Activated B cell treated with CpG ODN at 0.5 μM for 24 hours (primary cell): ENCODE data around the gene ARMH3. TPM values are rescaled to one million over a fixed set of nuclear protein-coding genes. Genes with fewer than 3 reads are reported as not detected.

Experiments used
- ATAC-seq: fragments of 200-7000 bp; cut with Tn5 transposase; one replicate; pipeline ENCODE4 v1.10.0; 2021; ENCODE audit warnings: low read depth, mild to moderate bottlenecking, moderate library complexity
- CTCF ChIA-PET: fragments of 350-600 bp; sonication (Branson Sonifier 250); formaldehyde crosslinking; loops from one replicate; lab custom pipeline; 2021; ENCODE audit warnings: antibody characterized with exemption; lab: Charles Lee
- POLR2A ChIA-PET: fragments of 350-600 bp; sonication (Branson Sonifier 250); formaldehyde crosslinking; loops from one replicate; lab custom pipeline; 2021; ENCODE audit warnings: antibody characterized with exemption; lab: Charles Lee
- DNase-seq: peaks from one replicate; pipeline ENCODE4 v3.0.0; 2022
- H3K27ac Mint-ChIP-seq: one replicate; pipeline ENCODE4 v1.8.0; 2020; ENCODE audit warnings: mixed read lengths
- H3K27me3 Mint-ChIP-seq: one replicate; pipeline ENCODE4 v1.8.0; 2021; ENCODE audit warnings: mixed read lengths
- H3K36me3 Mint-ChIP-seq: one replicate; pipeline ENCODE4 v1.8.0; 2021; ENCODE audit warnings: low read depth, mixed read lengths
- H3K4me1 Mint-ChIP-seq: one replicate; pipeline ENCODE4 v1.8.0; 2021; ENCODE audit warnings: mixed read lengths
- H3K4me3 Mint-ChIP-seq: one replicate; pipeline ENCODE4 v1.8.0; 2020; ENCODE audit warnings: mild to moderate bottlenecking, mixed read lengths
- H3K9me3 Mint-ChIP-seq: one replicate; pipeline ENCODE4 v1.8.0; 2020; ENCODE audit warnings: mixed read lengths
- CTCF ChIP-seq: fragments of 200-600 bp; IDR thresholded peaks from one replicate; pipeline ENCODE4 v1.8.0; 2022; ENCODE audit warnings: antibody characterized with exemption, mild to moderate bottlenecking
- intact Hi-C: fragments of 100-400 bp; cut with micrococcal nuclease; formaldehyde crosslinking; loops from one replicate; pipeline ENCODE4 v1.15.1; 2024
- total RNA-seq: library from RNA; stranded (reverse); gene quantifications from 2 replicates; pipeline ENCODE4 v1.2.3, GENCODE V29; 2022

Gene ARMH3
- total RNA-seq, 1 donor from 2014 or later: 35.4 TPM

DNA sequence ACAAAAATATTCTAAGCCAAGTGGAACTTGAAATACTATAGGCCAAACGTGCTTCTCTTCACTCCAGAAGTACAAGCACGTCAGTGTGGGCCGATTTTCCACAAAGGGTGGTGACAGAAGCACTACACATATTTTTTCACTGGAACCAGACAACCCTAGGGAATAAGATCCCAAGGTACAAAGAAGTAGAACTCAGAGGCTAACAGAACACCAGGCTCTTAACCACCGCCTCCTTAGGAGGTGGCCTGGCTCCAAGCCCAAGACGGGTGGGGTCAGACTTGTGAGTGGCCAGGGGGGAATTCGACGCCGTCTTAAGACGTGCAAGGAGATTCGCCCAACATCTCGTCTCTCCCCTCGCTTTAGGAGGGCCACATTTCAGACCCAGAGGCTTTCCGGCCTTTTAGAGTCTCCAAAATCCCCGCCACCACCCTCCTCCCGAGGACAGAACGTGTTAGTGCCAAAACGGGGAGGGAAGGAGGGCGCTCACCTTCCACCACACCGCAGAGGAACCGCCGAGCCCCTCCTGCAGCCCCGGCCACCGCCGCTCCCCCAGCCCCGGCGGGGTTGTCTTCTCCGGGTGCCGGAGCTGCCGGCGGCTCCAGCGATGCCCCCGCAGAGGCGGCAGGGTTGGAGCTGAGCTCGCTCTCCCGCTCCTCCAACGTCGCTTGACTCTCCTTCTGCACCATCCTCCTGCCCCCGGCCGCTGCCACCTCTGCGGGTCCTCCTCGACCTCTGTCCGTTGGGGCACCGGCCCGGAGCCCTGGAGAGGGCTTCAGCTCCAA lies 238.4 kb downstream of the ARMH3 start:
- Mint-ChIP-seq H3K27ac (peak overlapping the region; percentile 99), H3K36me3 (peaks cover 39% of the 10 kb centered on the region), H3K4me3 (peak overlapping the region; percentile 98), H3K27me3 (no peaks in the 10 kb centered on the region), H3K4me1 (peaks cover 50% of the 10 kb centered on the region), H3K9me3 (no peaks in the 10 kb centered on the region)
- no peak for TF ChIP-seq CTCF
- no peak for DNase-seq
- intact Hi-C loops: loop anchor here (1.0 kb wide), 7 partner anchors 13 to 335 kb away; partner anchors contain the start of genes ARMH3, HPS6, LDB1 and NOLC1
- no peak for ATAC-seq
- POLR2A ChIA-PET: interaction anchor here (0.6 to 4.5 kb wide), 37 partner anchors 12 to 925 kb away, joined by 3 to 96 read pairs (median 5); partner anchors contain the start of genes ARL3, ARMH3, KCNIP2 and NFKB2
- CTCF ChIA-PET: interaction anchor here (1.3 to 4.8 kb wide), 3 partner anchors 19 to 36 kb away, joined by 3 to 26 read pairs (median 13); no protein-coding TSS in a partner anchor

GRCh38 chr10:101816913-101817336 lies 239.0 kb downstream of the ARMH3 start:
- Mint-ChIP-seq H3K9me3 (no peaks in the 10 kb centered on the region), H3K4me1 (peaks cover 50% of the 10 kb centered on the region), H3K36me3 (peaks cover 42% of the 10 kb centered on the region), H3K4me3 (peak overlapping the region; percentile 98), H3K27me3 (no peaks in the 10 kb centered on the region), H3K27ac (peak overlapping the region; percentile 99)
- ChIA-PET POLR2A (interaction anchor here (0.6 to 4.5 kb wide), 10 partner anchors 12 to 926 kb away, joined by 3 to 96 read pairs (median 4); partner anchors contain the start of gene NPM3), CTCF (interaction anchor here (1.3 to 4.8 kb wide), 2 partner anchors 20 to 24 kb away, joined by 3 to 26 read pairs; no protein-coding TSS in a partner anchor)
- ATAC-seq (no peak), DNase-seq (no peak)
- TF ChIP-seq CTCF: no peak
- intact Hi-C loops: no loop called here

DNA sequence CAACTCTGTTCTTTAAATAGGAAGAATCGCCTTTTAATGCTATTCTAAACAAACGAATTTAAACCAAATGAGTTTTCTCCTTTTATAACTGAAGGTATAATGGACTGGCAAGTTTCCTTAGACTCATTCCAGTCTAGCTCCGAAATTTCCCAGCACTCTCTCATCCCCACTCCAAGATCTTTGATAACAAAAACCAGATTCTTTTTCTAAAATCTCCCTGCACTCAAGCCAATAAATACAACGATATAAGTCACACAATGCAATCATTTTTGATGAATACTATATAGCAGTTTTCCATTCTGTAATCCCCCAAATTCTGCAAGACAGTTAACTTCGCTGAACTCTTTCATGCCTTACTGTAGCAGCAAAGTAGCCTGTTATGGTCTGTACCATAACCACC lies 239.6 kb downstream of the ARMH3 start:
- no peaks in the 10 kb centered on the region for H3K27me3 Mint-ChIP-seq
- CTCF ChIA-PET: interaction anchor here (1.0 to 4.8 kb wide), 4 partner anchors 20 to 74 kb away, joined by 3 to 26 read pairs (median 4); no protein-coding TSS in a partner anchor
- H3K27ac Mint-ChIP-seq: peak overlapping the region; percentile 99
- H3K4me1 Mint-ChIP-seq: peaks cover 50% of the 10 kb centered on the region
- peak overlapping the region; percentile 98 for H3K4me3 Mint-ChIP-seq
- DNase-seq (no peak), ATAC-seq (no peak)
- POLR2A ChIA-PET: interaction anchor here (1.1 to 4.5 kb wide), 5 partner anchors 10 to 155 kb away, joined by 3 to 96 read pairs (median 43); partner anchors contain the start of gene NPM3
- no peaks in the 10 kb centered on the region for H3K9me3 Mint-ChIP-seq
- peaks cover 46% of the 10 kb centered on the region for H3K36me3 Mint-ChIP-seq
- TF ChIP-seq CTCF: no peak
- intact Hi-C loops: no loop called here

GRCh38 chr10:101814466-101815071 lies 241.4 kb downstream of the ARMH3 start:
- intact Hi-C loops: loop anchor here (1.0 to 2.0 kb wide), 6 partner anchors 10 to 580 kb away; partner anchors contain the start of genes FBXW4, NFKB2 and NPM3
- CTCF ChIA-PET: interaction anchor here (0.6 to 1.3 kb wide), 5 partner anchors 22 to 673 kb away, joined by 3 to 5 read pairs (median 3); no protein-coding TSS in a partner anchor
- TF ChIP-seq CTCF: no peak
- peak; percentile 26 for ATAC-seq
- Mint-ChIP-seq H3K36me3 (peaks cover 61% of the 10 kb centered on the region), H3K27ac (peak overlapping the region; percentile 99), H3K9me3 (no peaks in the 10 kb centered on the region), H3K27me3 (no peaks in the 10 kb centered on the region), H3K4me1 (peaks cover 61% of the 10 kb centered on the region), H3K4me3 (peak overlapping the region; percentile 98)
- DNase-seq: no peak
- POLR2A ChIA-PET: interaction anchor here (0.6 to 1.9 kb wide), 4 partner anchors 9 to 89 kb away, joined by 3 to 6 read pairs (median 4); partner anchors contain the start of gene NPM3
